ENCODE measurements around the gene NARF. TPM values are rescaled to one million over a fixed set of nuclear protein-coding genes. Genes with fewer than 3 reads are reported as not detected.

NARF gene
- polyA plus RNA-seq, 1 of the 3 experiments (the other 2 are of a cell fraction) = 128 TPM

DNA sequence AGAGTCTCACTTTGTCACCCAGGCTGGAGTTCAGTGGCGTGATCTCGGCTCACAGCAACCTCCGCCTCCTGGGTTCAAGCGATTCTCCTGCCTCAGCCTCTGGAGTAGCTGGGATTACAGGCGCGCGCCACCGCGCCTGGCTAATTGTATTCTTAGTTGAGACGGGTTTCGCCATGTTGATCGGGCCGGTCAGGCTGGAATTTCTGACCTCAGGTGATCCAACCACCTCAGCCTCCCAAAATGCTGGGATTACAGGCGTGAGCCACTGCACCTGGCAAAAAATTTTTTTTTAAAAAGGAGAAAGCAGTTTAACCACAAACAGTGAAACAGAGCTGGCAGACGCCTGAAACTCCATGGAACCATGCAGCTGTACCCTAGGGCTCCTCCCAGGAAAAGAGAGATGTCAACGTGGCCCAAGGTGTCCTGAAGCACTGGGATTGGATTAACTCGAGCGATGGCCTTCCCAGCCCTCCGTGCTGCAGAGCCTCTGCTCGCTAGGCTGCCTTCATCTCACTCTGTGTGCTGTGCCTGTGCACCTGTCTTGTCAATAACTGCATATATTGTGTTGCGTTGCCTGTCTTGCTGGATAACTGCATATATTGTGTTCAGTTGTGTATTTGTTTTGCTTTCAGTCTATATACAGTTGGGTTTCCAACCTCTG lies 31.4 kb downstream of the NARF start:
- Histone ChIP-seq H3K27ac (ENCODE audit: low read depth in 2 of 2, low read length in 1 of 2) (no peak overlapping the region), H4K20me1 (ENCODE audit: insufficient read depth) (0 out of 2 replicates have a peak, but pooled peaks cover 3% of the 10 kb centered on the region), H3K36me3 (replicated peaks in 1 of 2; ENCODE audit: control insufficient read depth in 1 of 2, insufficient read depth in 2 of 2, low read length in 1 of 2) (peaks cover 24 to 25% of the 10 kb centered on the region in 2 experiments), H2AFZ (ENCODE audit: low read depth) (no peak overlapping the region), H3K4me3 (ENCODE audit: low read depth in 2 of 2, low read length in 1 of 2) (no peak overlapping the region), H3K9ac (no peak overlapping the region), H3K4me1 (ENCODE audit: control insufficient read depth in 1 of 2, insufficient read depth in 2 of 2, low read depth in 1 of 2, low read length in 1 of 2) (peaks cover 8 to 9% of the 10 kb centered on the region in 2 experiments; a peak in 2 of 4 replicates), H3K9me3 (no peaks in the 10 kb centered on the region), H3F3A (replicated peaks; ENCODE audit: insufficient read depth) (peaks cover 43% of the 10 kb centered on the region), H3K79me2 (ENCODE audit: insufficient read depth) (no peaks in the 10 kb centered on the region), H3K4me2 (no peak overlapping the region), H3K27me3 (ENCODE audit: insufficient read depth) (no peaks in the 10 kb centered on the region), H3K9me2 (no peaks in the 10 kb centered on the region)
- WGBS (ENCODE audit: low lambda C conversion rate) = 94% methylated on average over 21 of the region's 21 CpGs
- no peak for DNase-seq
- TF ChIP-seq NFIC (IDR thresholded peaks at IDR 0.05; ENCODE audit: borderline replicate concordance) (no peak), RXRA (IDR thresholded peaks at IDR 0.05; ENCODE audit: borderline replicate concordance, low read depth) (no peak), TAF1 (IDR thresholded peaks at IDR 0.05; ENCODE audit: borderline replicate concordance, low read depth, low read length) (no peak), SMC3 (IDR thresholded peaks at IDR 0.05; ENCODE audit: low read depth, low read length) (no peak), RCOR1 (IDR thresholded peaks at IDR 0.05; ENCODE audit: low read length) (no peak), FOXM1 (IDR thresholded peaks at IDR 0.05; ENCODE audit: low read depth) (no peak)
- TF ChIP-seq, protein P1, sequence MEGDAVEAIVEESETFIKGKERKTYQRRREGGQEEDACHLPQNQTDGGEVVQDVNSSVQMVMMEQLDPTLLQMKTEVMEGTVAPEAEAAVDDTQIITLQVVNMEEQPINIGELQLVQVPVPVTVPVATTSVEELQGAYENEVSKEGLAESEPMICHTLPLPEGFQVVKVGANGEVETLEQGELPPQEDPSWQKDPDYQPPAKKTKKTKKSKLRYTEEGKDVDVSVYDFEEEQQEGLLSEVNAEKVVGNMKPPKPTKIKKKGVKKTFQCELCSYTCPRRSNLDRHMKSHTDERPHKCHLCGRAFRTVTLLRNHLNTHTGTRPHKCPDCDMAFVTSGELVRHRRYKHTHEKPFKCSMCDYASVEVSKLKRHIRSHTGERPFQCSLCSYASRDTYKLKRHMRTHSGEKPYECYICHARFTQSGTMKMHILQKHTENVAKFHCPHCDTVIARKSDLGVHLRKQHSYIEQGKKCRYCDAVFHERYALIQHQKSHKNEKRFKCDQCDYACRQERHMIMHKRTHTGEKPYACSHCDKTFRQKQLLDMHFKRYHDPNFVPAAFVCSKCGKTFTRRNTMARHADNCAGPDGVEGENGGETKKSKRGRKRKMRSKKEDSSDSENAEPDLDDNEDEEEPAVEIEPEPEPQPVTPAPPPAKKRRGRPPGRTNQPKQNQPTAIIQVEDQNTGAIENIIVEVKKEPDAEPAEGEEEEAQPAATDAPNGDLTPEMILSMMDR (IDR thresholded peaks at IDR 0.05) = no peak
- CTCF ChIA-PET = interaction anchor here (0.8 to 1.6 kb wide), 6 partner anchors 13 to 60 kb away, joined by 3 to 4 read pairs (median 3); partner anchors contain the start of gene FOXK2
- POLR2A ChIA-PET = interaction anchor here (0.6 to 0.7 kb wide), 2 partner anchors 33 to 272 kb away, joined by 4 read pairs; no protein-coding TSS in a partner anchor

DNA sequence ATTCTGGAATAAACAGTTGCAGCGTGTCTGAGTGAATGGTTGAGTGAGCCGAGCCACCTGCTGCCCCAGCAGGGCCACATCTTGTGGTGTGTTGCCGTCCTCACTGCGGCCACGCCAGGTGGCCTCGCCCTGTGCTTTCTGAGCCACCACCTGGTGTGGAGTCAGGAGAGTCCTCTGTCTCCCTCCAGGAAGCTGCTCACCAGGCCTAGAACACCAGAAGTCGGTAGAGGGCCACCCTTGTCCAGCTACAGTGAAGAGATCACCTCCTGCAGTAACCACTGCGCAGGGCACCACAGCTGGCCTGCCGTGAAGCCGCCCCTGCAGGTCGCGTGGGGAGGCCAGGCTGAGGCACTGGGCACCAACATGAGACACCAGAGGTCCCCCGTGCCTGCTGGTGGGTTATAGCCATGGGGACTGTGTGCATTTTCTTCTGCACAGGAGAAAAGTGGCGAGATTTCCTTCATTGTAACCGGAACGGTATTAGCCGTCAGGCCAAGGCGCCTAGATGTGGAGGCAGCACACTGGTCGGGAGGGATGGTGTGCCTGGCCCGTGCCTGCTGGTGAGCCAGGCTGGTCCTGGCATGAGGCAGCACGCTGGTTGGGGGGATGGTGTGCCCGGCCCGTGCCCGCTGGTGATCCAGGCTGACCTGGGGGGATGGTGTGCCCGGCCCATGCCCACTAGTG lies 32.1 kb downstream of the NARF start:
- Histone ChIP-seq H3K9me2 (no peaks in the 10 kb centered on the region), H3F3A (replicated peaks; ENCODE audit: insufficient read depth) (peaks cover 46% of the 10 kb centered on the region), H3K36me3 (replicated peaks in 1 of 2; ENCODE audit: control insufficient read depth in 1 of 2, insufficient read depth in 2 of 2, low read length in 1 of 2) (peaks cover 18 to 20% of the 10 kb centered on the region in 2 experiments), H3K4me3 (ENCODE audit: low read depth in 2 of 2, low read length in 1 of 2) (no peak overlapping the region), H4K20me1 (ENCODE audit: insufficient read depth) (0 out of 2 replicates have a peak, but pooled peaks cover 3% of the 10 kb centered on the region), H3K27me3 (ENCODE audit: insufficient read depth) (no peaks in the 10 kb centered on the region), H2AFZ (ENCODE audit: low read depth) (no peak overlapping the region), H3K4me1 (ENCODE audit: control insufficient read depth in 1 of 2, insufficient read depth in 2 of 2, low read depth in 1 of 2, low read length in 1 of 2) (peaks cover 8 to 9% of the 10 kb centered on the region in 2 experiments; a peak in 2 of 4 replicates), H3K79me2 (ENCODE audit: insufficient read depth) (no peaks in the 10 kb centered on the region), H3K9me3 (no peaks in the 10 kb centered on the region), H3K4me2 (no peak overlapping the region), H3K27ac (ENCODE audit: low read depth in 2 of 2, low read length in 1 of 2) (no peak overlapping the region), H3K9ac (no peak overlapping the region)
- CTCF ChIA-PET = interaction anchor here (0.5 to 5.6 kb wide), 2 partner anchors 11 to 471 kb away, joined by 3 to 35 read pairs; no protein-coding TSS in a partner anchor
- WGBS (ENCODE audit: low lambda C conversion rate) = 94% methylated on average over 21 of the region's 25 CpGs
- POLR2A ChIA-PET = no interaction called here
- TF ChIP-seq FOSL2 (IDR thresholded peaks at IDR 0.05; ENCODE audit: borderline replicate concordance, low read depth) (no peak), NRF1 (IDR thresholded peaks at IDR 0.05; ENCODE audit: low read depth, low read length) (no peak)
- DNase-seq = no peak
